NB4 (cell line): ENCODE measurements around the gene UNC13D.
"Not testable (repeated sequence)": the region's sequence is repeated elsewhere in the genome, so short reads cannot be mapped to it uniquely, and the experiment has no call there.

Experiments used
- CTCF ChIP-seq: IDR thresholded peaks from one replicate; pipeline ENCODE4 v1.5.1; 2012; ENCODE audit warnings: low read depth, low read length
- MAX ChIP-seq: IDR thresholded peaks from 2 replicates; pipeline ENCODE4 v1.6.1; 2011; ENCODE audit warnings: low read depth, low read length
- MYC ChIP-seq: IDR thresholded peaks from 2 replicates; pipeline ENCODE4 v1.6.1; 2011; ENCODE audit warnings: low read depth, low read length
- POLR2A ChIP-seq: IDR thresholded peaks from 2 replicates; pipeline ENCODE4 v1.6.1; 2011; ENCODE audit warnings: mild to moderate bottlenecking; ENCODE audit not compliant: insufficient read length; ENCODE audit errors: extremely low read depth

- TF ChIP-seq CTCF, POLR2A, MYC, MAX: not testable (repeated sequence)
These were observed 15.2 kb upstream of the UNC13D start for GRCh38 chr17:75859358-75859757.
